Measurements from ENCODE around the gene TSPAN5.

The TSPAN5 gene

GRCh38 chr4:98648602-98649001 is 9.8 kb downstream of the TSPAN5 start:
- TF ChIP-seq, protein P1, sequence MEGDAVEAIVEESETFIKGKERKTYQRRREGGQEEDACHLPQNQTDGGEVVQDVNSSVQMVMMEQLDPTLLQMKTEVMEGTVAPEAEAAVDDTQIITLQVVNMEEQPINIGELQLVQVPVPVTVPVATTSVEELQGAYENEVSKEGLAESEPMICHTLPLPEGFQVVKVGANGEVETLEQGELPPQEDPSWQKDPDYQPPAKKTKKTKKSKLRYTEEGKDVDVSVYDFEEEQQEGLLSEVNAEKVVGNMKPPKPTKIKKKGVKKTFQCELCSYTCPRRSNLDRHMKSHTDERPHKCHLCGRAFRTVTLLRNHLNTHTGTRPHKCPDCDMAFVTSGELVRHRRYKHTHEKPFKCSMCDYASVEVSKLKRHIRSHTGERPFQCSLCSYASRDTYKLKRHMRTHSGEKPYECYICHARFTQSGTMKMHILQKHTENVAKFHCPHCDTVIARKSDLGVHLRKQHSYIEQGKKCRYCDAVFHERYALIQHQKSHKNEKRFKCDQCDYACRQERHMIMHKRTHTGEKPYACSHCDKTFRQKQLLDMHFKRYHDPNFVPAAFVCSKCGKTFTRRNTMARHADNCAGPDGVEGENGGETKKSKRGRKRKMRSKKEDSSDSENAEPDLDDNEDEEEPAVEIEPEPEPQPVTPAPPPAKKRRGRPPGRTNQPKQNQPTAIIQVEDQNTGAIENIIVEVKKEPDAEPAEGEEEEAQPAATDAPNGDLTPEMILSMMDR (IDR thresholded peaks at IDR 0.05; ENCODE audit: extremely low read depth, insufficient read depth, missing control alignments): no peak
- no peak for DNase-seq (ENCODE audit: low spot score)
- in situ Hi-C loops (cut with MboI; ENCODE audit: low pct_unique_long_range_greater_than_20kb, low sequenced_read_pairs, unreplicated experiment): no loop called here

DNA sequence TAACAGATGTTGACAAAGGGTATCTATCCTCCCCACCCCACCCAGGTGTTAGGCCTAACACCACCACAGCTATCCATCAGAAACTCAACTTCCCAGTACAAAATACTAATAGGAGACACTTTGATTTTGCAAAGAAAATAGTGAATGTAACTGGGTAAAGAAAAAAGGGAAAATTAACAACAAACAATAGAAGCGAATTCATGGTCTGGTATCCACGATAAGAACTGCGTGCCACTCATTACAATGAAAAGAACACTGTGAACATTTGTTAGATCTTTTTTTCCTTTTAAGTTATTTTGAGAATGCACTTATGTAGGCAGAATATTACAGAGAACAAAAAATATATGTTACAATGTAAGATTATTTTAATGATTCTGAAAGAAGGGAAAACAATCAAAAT is 12.0 kb downstream of the TSPAN5 start:
- no peak for DNase-seq (ENCODE audit: low spot score)
- in situ Hi-C loops (cut with MboI; ENCODE audit: low pct_unique_long_range_greater_than_20kb, low sequenced_read_pairs, unreplicated experiment): no loop called here
- TF ChIP-seq, protein P1 (IDR thresholded peaks at IDR 0.05; ENCODE audit: extremely low read depth, insufficient read depth, missing control alignments): no peak

- no peak for DNase-seq (ENCODE audit: low spot score)
- TF ChIP-seq, protein P1 (IDR thresholded peaks at IDR 0.05; ENCODE audit: extremely low read depth, insufficient read depth, missing control alignments): no peak
- in situ Hi-C loops (cut with MboI; ENCODE audit: low pct_unique_long_range_greater_than_20kb, low sequenced_read_pairs, unreplicated experiment): no loop called here
Observed at GRCh38 chr4:98645527-98645926, 12.9 kb downstream of the TSPAN5 start.

- DNase-seq (ENCODE audit: low spot score): no peak
- TF ChIP-seq, protein P1 (IDR thresholded peaks at IDR 0.05; ENCODE audit: extremely low read depth, insufficient read depth, missing control alignments): no peak
- in situ Hi-C loops (cut with MboI; ENCODE audit: low pct_unique_long_range_greater_than_20kb, low sequenced_read_pairs, unreplicated experiment): no loop called here
Observed at GRCh38 chr4:98643755-98644154, 14.7 kb downstream of the TSPAN5 start.

DNA sequence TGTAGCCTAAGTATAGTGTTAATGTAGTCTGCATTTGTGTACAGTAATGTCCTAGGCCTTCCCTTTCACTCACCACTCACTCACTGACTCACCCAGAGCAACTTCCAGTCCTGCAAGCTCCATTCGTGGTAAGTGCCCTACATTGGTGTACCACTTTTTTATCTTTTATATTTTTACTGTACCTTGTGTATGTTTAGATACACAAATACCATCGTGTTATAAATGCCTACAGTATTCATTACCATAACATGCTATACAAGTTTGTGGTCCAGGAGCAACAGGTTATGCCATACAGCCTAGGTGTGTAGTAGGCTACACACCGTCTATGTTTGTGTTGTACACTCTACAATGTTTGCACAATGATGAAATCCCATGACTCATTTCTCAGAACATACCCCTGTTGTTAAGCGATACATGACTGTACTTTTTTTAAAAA is 15.4 kb downstream of the TSPAN5 start:
- no peak for DNase-seq (ENCODE audit: low spot score)
- TF ChIP-seq, protein P1 (IDR thresholded peaks at IDR 0.05; ENCODE audit: extremely low read depth, insufficient read depth, missing control alignments): no peak
- in situ Hi-C loops (cut with MboI; ENCODE audit: low pct_unique_long_range_greater_than_20kb, low sequenced_read_pairs, unreplicated experiment): no loop called here

GRCh38 chr4:98641906-98642668 is 16.3 kb downstream of the TSPAN5 start:
- DNase-seq (ENCODE audit: low spot score): no peak
- TF ChIP-seq, protein P1 (IDR thresholded peaks at IDR 0.05; ENCODE audit: extremely low read depth, insufficient read depth, missing control alignments): no peak
- in situ Hi-C loops (cut with MboI; ENCODE audit: low pct_unique_long_range_greater_than_20kb, low sequenced_read_pairs, unreplicated experiment): no loop called here
